Panc1 (cell line): ENCODE results near the gene TANGO6.

Experiments used
- CTCF ChIP-seq: fragments of 450-650 bp; IDR thresholded peaks from 2 replicates; pipeline ENCODE4 v1.5.1; 2017; ENCODE audit warnings: mild to moderate bottlenecking
- POLR2AphosphoS5 ChIP-seq: IDR thresholded peaks from 2 replicates; pipeline ENCODE4 v1.6.1; 2012; ENCODE audit warnings: mild to moderate bottlenecking, low read depth, low read length, moderate library complexity
- REST ChIP-seq, 2 experiments: IDR thresholded peaks; 2 replicates each; pipeline ENCODE4 v1.6.1; 2011 to 2012; ENCODE audit warnings: low read depth in 2 of 2, control low read depth in 1 of 2, low read length in 1 of 2, mild to moderate bottlenecking in 1 of 2, moderate library complexity in 1 of 2; ENCODE audit not compliant: insufficient read depth in 1 of 2
- TCF7L2 ChIP-seq: IDR thresholded peaks from 2 replicates; pipeline ENCODE4 v1.6.1; 2011; ENCODE audit warnings: mild to moderate bottlenecking, low read depth, low read length, inconsistent platforms

- TF ChIP-seq CTCF = no peak
- no peak for TF ChIP-seq REST (IDR thresholded peaks at IDR 0.05; ENCODE audit: insufficient read depth in 1 of 2, low read depth in 2 of 2, low read length in 1 of 2)
- TF ChIP-seq POLR2AphosphoS5 = no peak
- no peak for TF ChIP-seq TCF7L2
Measured at GRCh38 chr16:69033151-69033949, 190.0 kb downstream of the TANGO6 start.
